Measurements from ENCODE around the gene SPACA6.

DNA sequence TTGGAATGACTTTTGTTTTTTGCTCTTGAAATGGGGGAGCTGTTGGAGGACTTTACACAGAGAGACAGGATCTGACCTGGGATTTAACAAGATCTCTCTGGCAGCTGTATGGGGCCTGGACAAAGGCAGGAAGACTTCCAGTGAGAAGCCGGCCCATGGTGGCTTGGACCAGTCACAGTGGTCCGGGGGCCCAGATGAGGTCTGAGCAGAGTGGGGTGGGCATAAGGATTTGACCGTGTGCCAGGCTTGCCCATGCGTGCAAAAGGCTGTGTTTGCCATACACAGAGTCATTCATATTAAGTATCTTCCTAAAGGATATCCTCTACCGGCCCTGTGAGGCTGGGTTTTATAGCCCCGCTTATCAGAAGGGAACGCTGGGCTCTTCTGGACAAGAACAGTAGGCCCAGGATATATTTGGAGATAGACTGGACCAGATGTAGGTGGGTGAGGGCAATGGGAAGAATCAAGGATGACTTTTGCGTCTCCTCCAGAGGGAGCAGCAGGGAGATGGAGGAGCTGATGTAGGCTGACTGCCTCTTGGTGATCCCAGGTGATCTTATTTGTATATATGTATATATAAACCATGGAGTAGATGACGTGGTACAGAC is 4.1 kb downstream of the SPACA6 start:
- TF ChIP-seq CTCF (IDR thresholded peaks at IDR 0.05) (no peak), POLR2AphosphoS5 (IDR thresholded peaks at IDR 0.05) (no peak), POLR2A (IDR thresholded peaks at IDR 0.05) (no peak)

All from prostate gland (tissue), 2 donors.